Stimulated activated CD8-positive, alpha-beta memory T cell treated with anti-CD3 and anti-CD28 coated beads, Interleukin-15, amount 100 ng/mL, for 24 hours (primary cell): ENCODE results near the gene BLNK.
"Not testable (repeated sequence)": the region's sequence is repeated elsewhere in the genome, so short reads cannot be mapped to it uniquely, and the experiment has no call there.

ENCODE experiments used
- DNase-seq: peaks from one replicate; pipeline ENCODE4 v3.0.0-alpha.2; 2020; ENCODE audit warnings: low read depth

Gene BLNK

DNA sequence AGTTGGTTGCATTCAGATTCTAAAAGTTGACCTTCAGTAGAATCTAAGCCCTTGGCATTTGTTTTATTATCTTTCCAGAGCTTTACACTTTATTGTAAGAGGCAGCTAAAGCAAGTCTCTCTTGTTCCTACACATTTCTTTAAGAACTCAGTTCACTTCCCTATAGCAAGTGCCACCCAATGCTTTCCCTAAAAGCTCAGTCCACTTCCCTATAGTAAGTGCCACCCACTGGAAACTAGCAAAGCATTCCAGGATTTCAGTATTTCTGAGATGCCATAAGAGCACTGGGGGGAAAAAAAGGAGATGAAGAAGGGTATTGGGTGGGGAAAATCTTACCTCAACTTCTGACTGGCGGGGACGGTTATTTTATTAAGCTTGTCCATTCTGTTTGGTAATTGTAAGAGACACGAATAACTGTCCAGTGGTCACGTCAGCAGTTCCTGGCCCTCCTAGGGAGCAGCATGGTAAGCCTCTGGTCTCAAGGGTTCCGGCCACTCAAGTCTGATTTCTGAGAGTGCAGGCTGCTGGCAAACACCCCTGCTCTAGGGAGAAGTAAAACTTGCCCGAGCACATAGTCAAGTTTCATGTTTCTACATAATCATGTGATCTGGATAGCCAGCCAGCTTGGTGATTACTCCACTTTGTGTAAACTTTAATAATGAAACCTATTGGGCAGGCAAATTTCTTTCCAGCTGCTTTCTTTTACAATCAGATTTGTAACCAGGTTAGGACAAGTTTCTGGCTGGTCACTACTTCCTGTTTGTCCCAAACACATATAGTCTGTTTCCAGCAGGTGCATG, at the start of gene BLNK:
TSS of gene BLNK (minus strand) at position 554 of the 800 bp plus-strand sequence. CDS start at position 383, 171 bp downstream.
- DNase-seq = no peak

DNA sequence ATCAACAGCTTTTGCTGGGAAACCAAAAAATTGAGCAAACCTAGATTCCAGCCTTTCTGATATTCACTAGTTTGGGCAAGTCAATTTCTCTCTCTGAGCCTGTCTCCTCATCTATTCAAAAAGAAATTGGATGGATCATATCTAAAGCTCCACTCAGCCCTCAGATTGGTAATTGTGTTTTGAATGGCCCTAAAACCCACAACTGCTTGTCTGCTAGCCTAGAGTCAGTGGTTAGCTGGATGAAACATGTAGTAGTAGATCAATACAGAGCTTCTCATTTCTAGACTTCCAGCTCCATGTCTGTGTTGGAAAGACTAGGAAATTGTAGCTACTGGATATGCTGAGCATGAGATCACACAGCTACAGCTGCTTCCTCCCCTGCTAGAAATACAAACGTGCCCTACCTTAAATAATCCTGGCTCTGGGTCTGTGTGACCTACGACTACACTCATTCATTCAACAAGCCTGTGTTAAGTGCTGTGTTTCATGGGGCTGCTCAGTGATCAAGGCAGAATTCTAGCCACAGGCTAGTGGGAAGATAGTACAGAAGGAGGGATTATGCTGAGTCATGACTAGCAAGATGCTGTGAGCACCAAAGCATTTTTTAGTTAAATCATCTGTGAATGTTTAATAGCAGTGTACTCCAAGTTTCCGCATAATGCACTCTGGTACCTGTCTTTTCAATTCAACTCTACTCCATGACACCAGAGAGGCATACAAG, 48.5 kb upstream of the BLNK start:
- no peak for DNase-seq

DNA sequence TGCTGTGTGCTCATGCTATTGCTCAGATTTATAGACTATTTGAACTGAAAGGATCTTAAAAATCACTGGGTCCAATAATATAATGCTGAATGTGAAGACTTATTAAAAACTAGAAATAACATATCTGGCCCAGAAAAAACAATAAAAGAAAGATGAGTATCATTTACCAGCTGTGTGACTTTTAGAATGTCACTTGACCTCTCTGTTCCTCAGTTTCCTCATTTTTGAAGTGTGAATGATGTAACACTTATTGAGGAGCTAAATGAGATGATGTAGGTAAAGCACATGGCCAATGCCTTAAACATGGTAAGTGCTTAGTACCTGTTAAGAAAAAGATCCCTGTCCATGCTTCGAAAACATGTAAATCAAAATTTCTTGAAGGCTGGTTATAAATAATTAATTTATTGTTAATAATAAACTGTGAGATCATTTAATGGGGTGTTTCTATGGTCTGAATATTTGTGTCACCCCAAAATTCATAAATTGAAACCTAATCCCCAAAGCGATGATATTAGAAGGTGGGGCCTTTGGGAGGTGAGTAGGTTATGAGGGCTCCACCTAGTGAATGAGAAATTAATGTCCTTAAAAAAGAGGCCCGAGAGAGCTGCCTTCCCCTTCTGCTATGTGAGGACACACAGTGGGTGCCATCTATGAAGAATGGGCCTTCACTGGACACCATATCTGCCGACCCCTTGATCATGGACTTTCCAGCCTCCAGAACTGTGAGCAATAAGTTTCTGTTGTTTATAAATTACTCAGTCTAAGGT, 45.9 kb upstream of the BLNK start:
- no peak for DNase-seq

DNA sequence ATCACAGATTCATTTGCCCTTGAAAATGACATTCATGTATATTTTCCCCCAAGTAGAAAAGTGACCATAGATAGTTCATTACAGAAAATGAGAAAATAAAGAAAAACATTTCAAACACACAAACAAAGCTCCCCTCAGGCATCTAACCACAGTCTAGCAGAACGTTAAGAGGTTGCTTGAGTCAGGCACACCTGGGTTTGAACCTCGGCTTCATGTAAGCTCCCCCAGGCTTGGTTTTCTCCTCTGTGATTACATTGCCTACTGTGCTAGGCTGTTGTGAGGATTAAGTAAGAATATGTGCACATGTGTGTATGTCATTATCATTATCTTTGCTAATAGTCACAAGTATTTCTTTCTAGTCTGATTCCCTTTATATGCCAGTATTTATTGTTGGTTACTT, 42.0 kb upstream of the BLNK start:
- DNase-seq = no peak

DNA sequence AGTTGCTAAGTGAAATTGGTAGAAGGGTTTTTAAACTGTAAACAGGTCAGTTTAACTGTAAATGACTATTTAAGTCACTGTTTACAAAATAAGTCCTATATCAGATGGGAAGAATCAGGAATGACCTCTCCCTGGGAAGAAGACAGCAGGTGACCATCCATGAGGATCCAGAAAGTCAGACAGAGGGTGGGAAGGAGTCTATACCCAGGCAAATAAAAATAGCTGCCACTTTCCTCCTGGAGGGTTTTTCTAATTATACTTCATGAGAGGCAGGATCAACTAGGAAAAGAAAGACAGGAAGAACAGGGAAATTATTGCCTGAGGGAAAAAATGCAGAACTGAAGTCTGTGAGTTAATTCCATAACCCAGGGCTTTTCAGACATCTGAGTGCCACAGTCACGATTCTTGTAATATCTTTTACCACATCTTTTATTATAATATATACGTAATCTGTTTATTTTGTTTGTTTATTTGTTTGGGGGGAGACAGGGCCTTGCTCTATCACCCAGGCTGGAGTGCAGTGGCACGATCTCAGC, 39.9 kb upstream of the BLNK start:
- DNase-seq = no peak

DNA sequence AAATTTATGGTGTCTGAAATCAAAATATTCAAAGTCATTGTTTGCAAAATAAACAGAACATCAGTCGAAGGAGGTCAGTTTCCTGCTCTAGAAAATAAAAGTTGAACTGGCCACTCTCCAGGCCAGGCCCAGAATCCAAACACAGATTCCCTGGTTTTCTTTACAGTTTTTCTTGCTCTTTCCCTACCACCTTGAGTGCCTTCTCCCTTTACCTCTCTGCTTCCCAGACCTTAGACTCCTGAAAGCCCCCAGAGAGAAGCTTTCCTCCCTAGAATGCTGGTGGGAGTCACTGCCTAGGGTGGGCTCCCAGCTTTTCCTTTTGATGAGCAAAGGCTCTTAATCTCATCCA, 38.9 kb upstream of the BLNK start:
- DNase-seq = no peak

DNA sequence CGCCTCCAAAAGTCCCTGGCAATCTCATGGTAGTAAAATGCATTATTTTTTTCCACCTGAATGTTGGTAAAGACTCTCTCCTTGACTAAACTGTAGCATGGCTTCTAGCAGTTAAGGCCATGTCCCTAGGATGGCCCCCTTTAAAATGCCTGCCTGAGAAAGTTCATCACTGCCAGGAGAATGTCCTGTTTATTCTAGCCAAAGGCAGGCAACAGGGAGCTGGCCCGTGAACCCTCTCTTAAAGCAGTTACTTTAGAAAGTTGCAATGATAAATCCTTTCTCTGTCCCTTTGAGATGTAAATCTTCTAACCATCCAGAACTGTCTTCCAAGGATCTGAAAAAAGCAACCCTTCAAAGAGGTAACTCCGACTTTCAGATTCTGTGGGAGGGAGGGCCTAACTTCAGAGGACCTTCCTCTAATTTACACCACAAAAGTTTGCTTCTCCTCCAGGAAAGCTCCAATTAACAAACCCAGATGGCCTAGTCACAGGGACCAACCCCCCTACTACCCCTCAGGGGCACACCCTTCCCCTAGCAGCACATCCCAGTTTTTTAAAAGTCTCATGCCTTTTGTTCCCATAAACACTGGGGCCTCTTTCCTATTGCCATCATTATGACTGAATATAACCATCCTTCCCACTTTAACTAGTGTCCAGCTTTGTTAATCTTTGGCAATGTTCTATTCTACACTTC, 38.4 kb upstream of the BLNK start:
- no peak for DNase-seq

DNA sequence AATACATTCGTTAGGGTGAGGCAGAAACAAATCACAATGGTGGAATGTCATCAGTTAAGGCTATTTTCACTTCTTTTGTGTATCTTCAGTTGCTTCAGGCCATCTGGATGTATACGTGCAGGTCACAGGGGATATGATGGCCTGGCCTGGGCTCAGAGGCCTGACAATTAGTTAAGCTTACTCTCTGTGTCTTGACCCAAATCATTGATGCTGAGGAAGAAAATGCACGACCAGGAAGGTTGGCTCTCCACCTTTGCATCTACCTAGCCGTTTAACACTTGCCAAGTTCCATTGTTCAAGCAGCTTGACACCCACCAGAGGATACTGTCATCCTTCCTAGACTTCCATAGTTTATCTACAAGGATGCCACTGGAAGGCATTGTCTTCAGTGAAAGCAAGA, 37.5 kb upstream of the BLNK start:
- not testable (repeated sequence) for DNase-seq

DNA sequence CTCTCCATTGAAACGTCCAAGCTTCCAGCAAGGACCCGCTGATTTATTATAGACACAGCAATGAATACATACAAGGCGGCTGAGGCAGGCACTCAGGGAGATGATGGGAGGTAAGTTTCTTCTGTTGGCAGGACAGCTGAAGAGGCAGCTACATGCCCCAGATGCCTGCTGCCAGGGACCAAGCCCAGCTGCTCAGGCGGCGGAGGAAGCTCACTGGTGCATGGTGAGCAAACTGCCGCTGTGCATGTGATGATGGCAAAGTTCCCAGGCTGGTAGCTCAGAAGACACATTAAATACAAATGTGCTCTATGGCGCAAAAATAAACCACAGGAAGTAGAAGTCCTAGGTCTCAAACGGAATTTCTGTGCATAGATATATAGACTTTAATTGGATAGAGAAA, 35.1 kb upstream of the BLNK start:
- DNase-seq = no peak

DNA sequence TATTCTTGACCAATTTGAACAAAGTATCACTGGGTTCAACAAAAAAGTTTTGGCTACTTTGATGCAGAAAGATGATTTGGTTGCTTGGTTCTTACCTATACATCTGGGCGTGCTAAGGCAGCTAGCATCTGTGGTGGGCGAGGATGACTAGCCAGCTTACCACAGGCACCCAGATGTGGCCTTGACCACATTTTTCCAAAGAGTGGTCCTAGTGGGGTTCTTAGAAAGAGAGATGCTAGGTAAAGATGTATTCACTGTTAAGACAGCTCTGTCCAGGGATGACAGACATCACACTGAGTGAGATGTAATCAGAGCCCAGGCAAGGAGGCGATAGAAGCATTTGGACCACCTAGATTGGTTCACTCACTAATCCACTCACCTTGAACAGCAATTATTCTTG, 33.6 kb upstream of the BLNK start:
- no peak for DNase-seq

DNA sequence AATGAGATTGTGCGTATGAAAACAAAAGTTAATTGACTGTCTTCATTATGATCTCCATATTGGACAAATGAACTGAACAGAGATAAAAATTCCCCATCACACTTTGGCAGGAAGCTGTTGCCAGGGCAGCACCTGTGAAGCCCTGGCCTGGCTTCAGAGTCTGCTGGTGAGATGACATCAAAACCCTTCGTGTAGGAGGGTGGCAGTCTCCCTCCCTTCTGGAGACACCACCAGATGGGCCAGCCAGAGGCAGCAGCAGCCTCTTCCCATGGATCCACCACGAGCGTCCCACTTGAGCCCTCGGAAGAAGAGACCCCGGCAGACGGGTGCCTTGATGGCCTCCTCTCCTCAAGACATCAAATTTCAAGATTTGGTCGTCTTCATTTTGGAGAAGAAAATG, 32.9 kb upstream of the BLNK start, which contains the start of gene DNTT:
TSS of gene DNTT (plus strand) at position 205 of the 400 bp plus-strand sequence. CDS start at position 269, 64 bp downstream.
- DNase-seq = no peak

DNA sequence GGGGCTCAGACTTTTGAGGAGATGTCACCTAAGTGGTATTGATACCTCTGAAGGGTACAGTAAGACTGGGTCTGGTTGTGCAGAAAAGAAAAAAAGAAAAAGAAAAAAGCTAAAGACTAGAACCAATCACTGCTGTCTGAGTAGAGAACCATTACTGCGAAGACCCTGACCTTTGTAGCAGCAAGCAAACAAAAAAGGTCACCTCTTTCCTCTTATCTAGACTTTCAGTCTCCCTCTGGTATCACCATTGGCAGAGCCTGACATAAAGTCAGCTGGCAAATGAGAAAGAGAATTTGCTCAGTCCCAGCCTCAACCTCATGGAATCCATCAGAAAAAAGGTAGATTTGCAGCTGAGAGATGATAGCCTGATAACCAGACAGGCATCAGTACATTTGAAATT, 30.2 kb upstream of the BLNK start:
- DNase-seq = no peak

DNA sequence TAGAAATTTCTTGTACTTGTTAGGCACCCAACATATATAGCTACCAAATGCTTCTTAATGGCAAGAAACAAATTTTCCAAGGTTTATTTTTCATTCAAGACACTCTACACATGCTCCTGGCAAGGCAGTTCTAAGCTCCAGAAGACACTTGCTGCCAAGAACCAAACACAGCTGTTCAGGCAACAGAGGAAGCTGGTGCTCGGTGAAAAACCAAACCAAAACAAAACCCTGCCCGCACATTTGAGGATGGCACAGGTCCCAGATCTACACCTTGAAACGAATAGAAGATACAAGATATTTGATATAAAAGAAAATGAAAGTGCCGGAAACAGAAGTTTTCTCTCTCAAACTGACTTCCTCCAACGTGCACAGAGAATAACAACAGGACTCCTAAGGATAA, 28.0 kb upstream of the BLNK start:
- no peak for DNase-seq

DNA sequence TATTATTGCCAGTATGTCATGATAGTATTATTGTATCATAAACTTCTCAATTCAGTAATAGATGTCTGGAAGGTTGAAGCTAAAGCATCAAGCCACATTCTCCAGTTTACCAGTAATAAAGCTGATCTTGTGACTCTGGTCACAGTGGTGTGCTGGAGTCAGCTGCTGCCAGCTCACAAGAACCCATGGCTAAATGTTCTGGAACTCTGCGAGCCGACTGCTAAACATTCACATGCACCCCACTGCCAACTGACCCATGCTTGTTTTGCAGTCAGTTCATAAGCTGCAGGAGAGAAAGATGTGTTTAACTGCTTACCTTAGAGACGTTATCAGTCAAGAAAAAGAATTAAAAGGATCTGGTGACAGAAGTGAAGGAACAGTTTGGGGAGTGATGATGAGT, 27.0 kb upstream of the BLNK start:
- DNase-seq = no peak

DNA sequence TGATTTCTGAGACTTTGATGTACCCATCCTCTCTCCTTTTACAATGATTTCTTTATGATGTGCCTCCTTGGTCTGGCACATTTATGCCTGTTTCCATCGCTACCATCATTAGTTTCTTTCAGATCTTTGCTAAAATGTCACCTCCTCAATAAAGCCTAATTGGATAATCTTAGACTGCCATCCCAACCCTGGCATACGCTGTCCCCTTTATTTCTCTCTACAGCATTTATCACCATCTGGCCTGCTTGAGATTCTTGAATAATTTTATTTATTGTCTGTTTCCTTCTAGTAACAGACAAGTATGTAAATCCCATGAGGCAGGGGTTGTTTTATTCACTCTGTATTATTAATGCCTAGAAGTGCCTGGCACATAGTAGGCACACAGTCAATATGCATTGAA, 26.1 kb upstream of the BLNK start:
- DNase-seq = no peak

DNA sequence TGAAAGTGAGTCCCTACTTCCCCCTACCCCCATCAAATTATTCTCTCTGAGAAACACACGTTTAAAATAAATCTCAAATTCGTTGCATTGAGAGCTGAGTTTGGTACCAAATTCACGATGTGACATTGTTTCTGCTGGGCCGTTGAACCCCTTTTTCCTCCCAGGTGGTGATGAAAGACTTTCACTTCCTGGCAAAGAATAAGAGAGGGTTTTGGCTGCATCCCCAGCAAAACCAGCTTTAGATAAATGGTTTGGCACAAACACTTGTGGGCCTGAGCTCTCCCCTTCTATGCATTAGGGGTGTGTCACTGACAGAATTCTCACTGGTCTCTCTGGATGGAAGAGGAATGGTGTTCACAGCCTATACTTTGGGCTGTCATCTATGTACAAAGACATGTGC, 24.1 kb upstream of the BLNK start:
- DNase-seq = no peak

DNA sequence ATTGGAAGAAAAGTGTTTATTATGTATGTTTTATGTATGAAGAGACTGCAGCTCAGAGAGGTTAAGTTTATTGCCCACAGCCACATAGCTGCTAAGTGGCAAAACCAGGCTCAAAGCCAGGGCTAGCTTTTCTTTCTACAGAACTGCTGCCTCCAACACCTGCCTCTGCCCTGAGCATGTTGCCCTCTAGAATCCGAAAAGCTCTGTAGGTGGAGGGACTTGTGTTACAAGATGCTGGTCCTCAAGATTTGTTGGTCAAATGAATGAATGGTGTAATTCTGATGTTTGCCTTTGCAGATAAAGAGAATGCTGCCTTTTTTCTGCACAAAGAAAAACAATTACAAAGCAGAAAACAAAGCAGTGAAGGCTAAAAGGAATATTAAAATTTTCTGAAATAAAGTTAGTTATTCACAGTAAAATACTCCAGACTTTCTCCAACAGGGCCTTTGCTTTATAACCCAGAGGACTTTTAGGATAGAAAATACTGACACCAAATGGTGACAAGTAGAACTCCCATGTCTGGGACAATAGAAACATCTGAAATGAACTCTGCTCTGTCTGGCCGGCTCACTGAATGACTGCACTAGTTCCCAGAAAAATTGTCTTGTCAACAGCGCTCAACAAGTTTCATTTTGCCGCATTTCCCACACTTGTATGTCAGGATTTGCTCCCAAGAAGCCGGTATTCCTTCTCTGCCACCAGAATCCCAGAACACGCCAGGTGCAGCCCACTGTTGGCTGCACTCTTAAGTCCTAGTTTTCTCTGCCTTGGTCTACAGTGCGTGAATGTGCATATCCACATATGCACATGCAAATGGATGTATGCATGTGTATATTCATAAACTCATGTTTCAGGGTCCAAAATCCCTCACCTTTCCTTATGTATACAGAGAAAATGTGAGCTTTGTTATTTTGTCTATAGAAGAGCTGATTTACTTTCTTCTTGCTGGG, 21.9 kb upstream of the BLNK start:
- DNase-seq = no peak

DNA sequence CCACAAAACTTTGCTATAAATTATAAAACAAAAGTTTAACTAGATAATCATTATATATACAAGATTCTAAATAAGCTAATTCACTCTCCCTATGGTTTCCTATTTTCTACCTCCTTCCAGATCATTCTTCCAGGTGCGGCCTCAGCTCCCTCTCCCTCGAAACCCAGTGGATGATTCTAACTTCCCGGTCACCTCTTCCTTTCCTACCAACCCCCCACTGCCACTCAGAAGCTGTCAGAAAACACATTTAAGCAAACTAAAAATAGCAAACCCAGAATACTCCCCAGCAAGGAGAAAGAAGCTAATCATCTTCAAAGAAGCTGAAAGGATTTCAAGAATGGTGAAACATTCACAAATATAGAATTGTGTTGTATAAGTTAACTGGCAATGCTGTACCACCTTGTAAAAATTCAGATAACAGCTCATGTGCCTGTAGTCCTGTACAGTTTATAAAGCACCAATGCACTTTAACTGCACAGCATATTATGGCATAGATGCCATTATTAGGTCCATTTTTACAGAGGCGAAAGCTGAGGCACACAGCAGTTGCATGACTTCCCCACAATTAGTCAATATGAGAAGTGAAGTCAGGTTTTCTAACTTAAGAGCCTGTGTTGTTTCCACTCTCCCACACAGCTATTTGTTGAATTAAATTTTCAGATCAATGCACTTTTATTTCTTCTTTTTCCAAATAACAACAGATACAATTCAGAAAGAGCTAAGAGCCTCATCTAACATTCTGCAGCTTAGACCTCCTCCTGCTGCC, 19.2 kb upstream of the BLNK start:
- DNase-seq = no peak

DNA sequence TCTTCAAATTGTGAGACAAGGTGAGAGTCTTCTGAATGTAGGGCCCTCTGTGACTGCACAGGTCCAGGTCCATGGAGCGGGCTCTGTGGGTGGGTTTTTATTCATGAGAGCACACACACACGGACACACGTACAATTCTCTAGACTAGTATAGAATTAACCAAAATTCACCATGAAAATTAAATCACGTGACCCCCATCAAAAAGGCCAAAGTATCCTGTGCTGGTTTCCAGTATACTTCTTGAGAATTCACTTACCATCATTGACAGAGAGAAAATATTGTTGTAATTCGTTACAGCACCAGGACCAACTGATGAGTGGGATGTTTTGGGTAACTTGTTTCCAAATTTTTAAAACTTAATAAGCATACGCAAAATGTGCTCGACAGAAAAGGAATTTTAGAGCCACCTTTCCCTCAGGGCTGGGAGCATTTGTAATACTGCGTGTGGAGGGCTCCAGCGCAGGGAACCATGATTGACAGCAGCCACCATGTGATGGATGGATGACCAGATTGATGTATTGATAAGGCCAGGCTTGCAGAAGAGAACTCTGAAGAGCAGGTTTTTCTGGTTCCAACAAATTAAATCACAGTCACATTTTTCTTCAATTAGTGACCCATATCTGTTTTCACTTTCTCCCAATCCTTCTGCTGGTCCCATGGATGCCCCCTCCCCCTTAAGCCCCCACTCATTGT, 18.0 kb upstream of the BLNK start:
- no peak for DNase-seq
